ENCODE measurements around the gene CARNS1.
A peak's percentile ranks its signal among the peaks of the same experiment; 100 is the strongest.

Gene CARNS1

DNA sequence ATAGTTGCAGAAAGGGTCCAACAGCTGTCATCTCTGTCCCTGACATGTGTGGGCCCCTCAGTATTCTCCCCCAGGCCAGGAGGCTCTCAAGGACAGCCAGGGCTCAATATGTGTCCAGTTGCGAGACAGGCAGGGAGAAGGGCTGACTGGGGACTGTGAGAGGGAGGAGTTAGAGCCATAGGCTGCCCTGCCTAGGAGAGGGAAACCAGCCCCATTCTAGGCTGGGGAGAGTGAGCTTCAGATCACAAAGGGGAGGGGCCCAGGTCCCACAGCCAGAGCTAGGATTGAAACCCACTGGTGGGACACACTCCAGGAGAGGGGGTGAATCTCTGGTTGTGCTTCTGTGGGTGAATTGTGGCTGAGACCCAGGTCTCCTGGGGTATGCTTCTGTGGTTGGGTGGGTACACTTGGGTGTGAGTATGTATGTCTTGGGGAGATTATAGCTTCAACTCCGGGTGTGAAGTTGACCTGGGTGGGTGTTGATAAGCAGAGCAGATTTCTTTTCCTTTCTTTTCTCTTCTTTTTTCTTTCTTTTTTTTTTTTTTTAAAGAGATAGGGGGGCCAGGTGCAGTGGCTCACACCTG lies 2.1 kb upstream of the CARNS1 start:
- Histone ChIP-seq H3K4me1 (ENCODE audit: insufficient read depth, low read length) (peaks cover 5% of the 10 kb centered on the region), H3K36me3 (ENCODE audit: insufficient read depth, low read length) (no peaks in the 10 kb centered on the region), H3K27me3 (ENCODE audit: insufficient read depth, low read length) (no peaks in the 10 kb centered on the region), H3K4me3 (ENCODE audit: low read length) (no peak overlapping the region), H3K9me3 (ENCODE audit: low read length) (no peaks in the 10 kb centered on the region), H2AFZ (ENCODE audit: low read depth, low read length) (no peak overlapping the region)

DNA sequence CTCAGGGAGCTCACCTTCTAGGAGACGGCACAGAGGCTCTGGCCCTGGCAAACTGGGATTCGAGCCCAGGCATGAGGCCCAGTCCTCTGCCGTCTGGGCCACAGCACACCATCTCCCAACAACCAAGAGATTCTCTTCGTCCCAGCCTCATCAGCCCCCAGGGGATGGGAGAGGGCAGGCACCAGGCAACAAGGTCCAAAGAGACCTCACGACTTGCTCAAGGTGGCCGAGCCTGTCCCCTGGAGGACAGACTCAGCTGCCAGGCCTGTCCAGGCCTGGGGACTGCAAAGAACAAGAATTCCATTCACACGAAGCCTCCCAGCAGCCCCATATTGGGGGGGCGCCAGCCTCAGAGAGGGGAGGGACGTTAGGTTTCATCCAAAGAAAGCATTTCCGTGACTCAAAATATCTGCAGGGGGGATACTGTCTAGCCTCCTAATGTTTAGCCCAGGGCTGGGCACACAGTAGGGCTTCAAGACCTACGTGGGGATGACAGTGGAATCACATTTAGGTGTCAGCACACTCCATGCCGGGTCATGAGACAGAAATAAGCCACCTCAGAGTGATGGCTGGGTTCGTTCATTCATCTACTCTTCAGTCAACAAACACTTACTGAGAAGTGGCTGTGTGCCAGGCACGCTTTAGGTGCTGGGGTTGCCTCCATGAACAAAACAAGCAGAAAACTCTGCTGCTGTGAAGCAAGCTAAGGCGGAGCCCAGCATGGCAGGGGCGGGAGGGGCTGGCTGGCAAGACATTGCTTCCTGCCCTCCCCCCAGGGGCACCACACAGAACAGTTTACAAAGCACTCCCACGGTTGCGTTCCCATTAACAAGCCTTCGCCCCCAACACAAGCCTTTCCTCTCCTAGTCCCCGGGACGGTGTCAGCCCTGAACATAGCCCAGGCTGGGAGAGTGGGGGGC lies 1.2 kb downstream of the CARNS1 start:
- Histone ChIP-seq H3K4me3 (ENCODE audit: low read length) (no peak overlapping the region), H2AFZ (ENCODE audit: low read depth, low read length) (no peak overlapping the region), H3K36me3 (ENCODE audit: insufficient read depth, low read length) (no peaks in the 10 kb centered on the region), H3K9me3 (ENCODE audit: low read length) (no peaks in the 10 kb centered on the region), H3K4me1 (ENCODE audit: insufficient read depth, low read length) (peaks cover 10% of the 10 kb centered on the region), H3K27me3 (ENCODE audit: insufficient read depth, low read length) (no peaks in the 10 kb centered on the region)

DNA sequence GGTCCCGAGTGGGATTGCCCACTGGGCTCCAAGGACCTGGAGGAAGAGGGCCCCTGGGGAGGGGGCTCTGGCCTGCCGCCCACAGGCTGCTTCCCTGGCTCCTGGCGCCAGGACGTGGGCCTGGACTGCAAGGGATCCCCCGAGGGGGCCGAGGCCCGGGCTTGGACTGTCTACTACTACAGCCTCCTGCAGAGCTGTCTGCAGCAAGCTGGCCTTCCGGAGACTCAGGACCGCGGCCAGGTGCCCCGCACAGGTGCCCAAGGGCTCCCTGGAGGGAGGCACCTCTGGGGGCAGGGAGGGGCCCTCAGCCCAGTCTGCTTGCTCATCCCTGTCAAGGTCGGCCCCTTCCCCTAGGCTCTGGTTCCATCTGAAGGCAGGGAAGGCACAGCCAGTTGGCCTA lies 1.9 kb downstream of the CARNS1 start:
- H3K27me3 ChIP-seq (ENCODE audit: insufficient read depth, low read length) = no peaks in the 10 kb centered on the region

DNA sequence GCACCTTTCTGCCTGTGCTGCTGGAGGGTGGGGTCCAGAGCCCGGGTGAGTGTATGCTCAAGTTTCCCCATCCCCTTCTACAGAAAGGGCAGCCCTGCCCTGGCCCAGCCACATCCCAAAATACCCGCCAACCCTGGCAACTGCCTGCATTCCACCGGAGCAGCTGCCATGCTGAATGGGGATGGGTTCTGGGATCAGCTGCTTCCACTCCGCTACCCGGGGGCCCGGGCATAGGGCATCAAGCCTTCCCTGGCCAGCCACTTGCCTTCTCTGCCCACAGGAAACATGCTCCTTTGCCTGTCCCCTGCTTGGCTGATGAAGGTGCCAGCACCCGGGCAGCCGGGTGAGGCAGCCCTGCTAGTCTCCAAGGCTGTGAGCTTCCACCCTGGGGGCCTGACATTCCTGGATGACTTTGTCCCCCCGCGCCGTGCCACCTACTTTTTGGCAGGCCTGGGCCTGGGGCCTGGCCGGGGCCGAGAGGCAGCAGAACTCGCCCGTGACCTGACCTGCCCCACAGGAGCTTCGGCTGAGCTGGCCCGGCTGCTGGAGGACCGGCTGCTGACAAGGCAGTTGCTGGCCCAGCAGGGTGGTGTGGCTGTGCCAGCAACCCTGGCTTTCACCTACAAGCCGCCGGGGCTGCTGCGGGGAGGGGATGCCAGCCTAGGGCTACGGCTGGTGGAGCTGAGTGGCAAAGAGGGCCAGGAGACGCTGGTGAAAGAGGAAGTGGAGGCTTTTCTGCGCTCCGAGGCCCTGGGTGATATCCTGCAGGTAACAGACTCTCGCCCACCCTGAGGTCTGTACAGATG lies 3.2 kb downstream of the CARNS1 start:
- H2AFZ ChIP-seq (ENCODE audit: low read depth, low read length) = no peak overlapping the region
- H3K27me3 ChIP-seq (ENCODE audit: insufficient read depth, low read length) = no peaks in the 10 kb centered on the region
- H3K4me3 ChIP-seq (ENCODE audit: low read length) = no peak overlapping the region
- H3K9me3 ChIP-seq (ENCODE audit: low read length) = no peaks in the 10 kb centered on the region
- H3K4me1 ChIP-seq (ENCODE audit: insufficient read depth, low read length) = peaks cover 10% of the 10 kb centered on the region
- H3K36me3 ChIP-seq (ENCODE audit: insufficient read depth, low read length) = no peaks in the 10 kb centered on the region

More for the DNA sequence above, 1.9 kb downstream of the CARNS1 start:
- Histone ChIP-seq H2AFZ (ENCODE audit: low read depth, low read length) (no peak overlapping the region), H3K9me3 (ENCODE audit: low read length) (no peaks in the 10 kb centered on the region), H3K36me3 (ENCODE audit: insufficient read depth, low read length) (no peaks in the 10 kb centered on the region), H3K4me3 (ENCODE audit: low read length) (no peak overlapping the region), H3K4me1 (ENCODE audit: insufficient read depth, low read length) (peaks cover 10% of the 10 kb centered on the region)

DNA sequence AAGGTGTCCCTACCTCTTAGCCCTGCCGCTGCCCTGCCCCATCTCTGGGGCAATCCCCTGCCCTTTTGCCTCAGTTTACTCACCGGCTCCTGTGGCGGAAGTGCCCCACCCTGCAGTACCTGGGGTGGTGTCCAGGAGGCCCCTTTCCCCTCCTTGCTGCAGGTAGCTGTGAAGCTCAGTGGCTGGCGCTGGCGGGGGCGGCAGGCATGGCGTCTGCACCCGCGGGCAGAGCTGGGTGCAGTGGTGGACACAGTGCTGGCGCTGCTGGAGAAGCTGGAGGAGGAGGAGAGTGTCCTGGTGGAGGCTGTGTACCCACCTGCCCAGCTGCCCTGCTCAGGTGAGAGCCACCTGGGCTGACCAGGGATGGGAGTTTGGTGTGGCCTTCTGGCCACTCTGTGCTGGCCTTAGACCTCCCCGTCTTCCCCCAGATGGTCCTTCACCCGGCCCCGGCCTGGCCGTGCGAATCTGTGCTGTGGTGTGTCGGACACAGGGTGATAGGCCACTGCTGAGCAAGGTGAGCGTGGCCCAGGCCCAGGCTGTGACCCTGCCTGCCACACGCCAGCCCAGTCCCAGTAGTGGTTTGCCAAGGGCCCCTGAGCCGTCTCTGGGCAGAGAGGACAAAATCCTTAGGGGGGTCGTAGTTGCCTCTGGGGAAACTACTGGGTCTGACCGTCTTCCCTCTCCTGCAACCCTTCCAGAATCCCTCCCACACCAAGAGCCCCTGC lies 4.0 kb downstream of the CARNS1 start:
- no peak overlapping the region for H2AFZ ChIP-seq (ENCODE audit: low read depth, low read length)
- H3K4me1 ChIP-seq (ENCODE audit: insufficient read depth, low read length) = peaks cover 10% of the 10 kb centered on the region
- no peaks in the 10 kb centered on the region for H3K9me3 ChIP-seq (ENCODE audit: low read length)
- H3K4me3 ChIP-seq (ENCODE audit: low read length) = no peak overlapping the region
- H3K27me3 ChIP-seq (ENCODE audit: insufficient read depth, low read length) = no peaks in the 10 kb centered on the region
- H3K36me3 ChIP-seq (ENCODE audit: insufficient read depth, low read length) = no peaks in the 10 kb centered on the region

DNA sequence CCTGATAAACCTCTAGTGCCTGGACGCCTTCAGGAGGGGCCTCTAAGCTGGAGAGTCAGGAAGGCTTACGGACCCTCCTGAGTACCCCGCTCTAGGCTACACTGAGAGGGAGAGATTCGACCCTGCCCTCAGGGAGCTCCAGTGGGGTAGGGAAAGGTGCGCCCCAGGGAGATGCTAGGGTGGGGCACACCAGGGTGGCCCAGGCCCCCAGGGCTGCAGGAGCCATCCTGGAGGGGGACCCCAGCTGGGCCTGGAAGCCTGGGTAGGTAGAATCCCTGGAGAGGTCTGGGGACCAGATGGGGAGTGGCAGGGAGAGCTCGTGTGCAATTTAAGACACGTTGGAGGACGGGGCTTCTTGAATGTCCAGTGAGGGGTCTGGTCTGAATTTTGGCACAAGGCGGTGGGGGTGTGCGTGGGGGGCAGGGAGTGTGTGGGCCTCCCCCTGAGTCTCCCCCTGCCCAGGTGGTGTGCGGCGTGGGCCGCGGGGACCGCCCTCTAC lies 4.7 kb downstream of the CARNS1 start:
- Histone ChIP-seq H3K4me1 (ENCODE audit: insufficient read depth, low read length) (peaks cover 10% of the 10 kb centered on the region), H3K27me3 (ENCODE audit: insufficient read depth, low read length) (no peaks in the 10 kb centered on the region), H3K36me3 (ENCODE audit: insufficient read depth, low read length) (no peaks in the 10 kb centered on the region), H3K4me3 (ENCODE audit: low read length) (peak overlapping the region; percentile 64), H3K9me3 (ENCODE audit: low read length) (no peaks in the 10 kb centered on the region), H2AFZ (ENCODE audit: low read depth, low read length) (peak overlapping the region; percentile 78)

DNA sequence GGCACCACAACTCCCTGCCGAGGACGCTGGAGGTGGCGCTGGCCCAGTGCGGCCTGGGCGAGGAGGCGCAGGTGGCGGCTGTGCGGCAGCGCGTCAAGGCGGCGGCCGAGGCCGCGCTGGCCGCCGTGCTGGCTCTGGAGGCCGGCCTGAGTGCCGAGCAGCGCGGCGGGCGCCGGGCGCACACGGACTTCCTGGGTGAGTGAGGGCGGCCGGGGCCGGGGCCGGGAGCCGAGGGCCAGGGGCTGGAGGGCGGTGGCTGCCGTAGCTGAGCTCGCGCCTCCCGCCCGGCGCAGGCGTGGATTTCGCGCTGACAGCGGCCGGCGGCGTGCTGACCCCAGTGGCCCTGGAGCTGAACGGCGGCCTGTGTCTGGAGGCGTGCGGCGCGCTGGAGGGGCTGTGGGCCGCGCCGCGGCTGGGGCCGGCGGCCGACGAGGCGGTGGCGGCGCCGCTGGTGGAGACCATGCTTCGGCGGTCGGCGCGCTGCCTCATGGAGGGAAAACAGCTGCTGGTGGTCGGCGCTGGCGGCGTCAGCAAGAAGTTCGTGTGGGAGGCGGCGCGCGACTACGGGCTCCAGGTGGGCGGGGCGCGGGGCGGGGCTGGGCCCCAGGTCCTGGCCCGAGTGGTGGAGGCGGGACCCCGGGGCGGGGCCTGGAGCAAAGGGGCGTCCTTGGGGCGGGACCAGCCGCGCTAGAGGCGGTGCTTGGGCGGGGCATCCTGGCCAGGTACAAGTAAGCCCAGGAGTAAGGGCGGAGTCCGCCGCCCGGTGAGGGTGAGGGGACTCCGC lies 5.4 kb downstream of the CARNS1 start:
- Histone ChIP-seq H2AFZ (ENCODE audit: low read depth, low read length) (peak overlapping the region; percentile 78), H3K4me3 (ENCODE audit: low read length) (peak overlapping the region; percentile 64), H3K27me3 (ENCODE audit: insufficient read depth, low read length) (no peaks in the 10 kb centered on the region), H3K4me1 (ENCODE audit: insufficient read depth, low read length) (peaks cover 10% of the 10 kb centered on the region), H3K36me3 (ENCODE audit: insufficient read depth, low read length) (no peaks in the 10 kb centered on the region), H3K9me3 (ENCODE audit: low read length) (no peaks in the 10 kb centered on the region)

DNA sequence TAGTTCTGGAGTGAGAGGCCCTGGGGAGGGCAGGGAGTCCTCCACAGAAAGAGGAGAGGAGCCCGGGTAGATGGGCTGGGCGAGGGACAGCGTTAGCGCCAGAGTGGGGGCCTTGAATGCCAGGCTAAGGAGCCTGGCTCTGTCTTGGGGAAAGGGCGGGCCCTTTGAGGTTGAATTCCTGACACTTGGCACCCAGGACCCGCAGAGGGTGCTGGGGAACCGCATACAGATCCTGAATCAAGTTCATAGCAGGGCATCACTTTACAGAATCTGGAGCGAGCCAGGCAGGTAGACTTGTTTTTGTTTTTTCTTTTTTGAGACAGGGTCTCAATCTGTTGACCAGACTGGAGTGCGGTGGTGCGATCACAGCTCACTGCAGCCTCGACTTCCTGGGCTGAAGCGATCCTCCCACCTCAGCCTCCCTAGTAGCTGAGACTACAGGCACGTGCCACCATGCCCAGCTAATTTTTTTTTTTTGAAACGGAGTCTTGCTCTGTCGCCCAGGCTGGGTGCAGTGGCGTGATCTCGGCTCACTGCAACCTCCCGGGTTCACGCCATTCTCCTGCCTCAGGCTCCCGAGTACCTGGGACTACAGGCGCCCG lies 6.1 kb downstream of the CARNS1 start:
- H3K4me3 ChIP-seq (ENCODE audit: low read length) = peak overlapping the region; percentile 39
- H3K36me3 ChIP-seq (ENCODE audit: insufficient read depth, low read length) = no peaks in the 10 kb centered on the region
- no peak overlapping the region for H2AFZ ChIP-seq (ENCODE audit: low read depth, low read length)
- no peaks in the 10 kb centered on the region for H3K9me3 ChIP-seq (ENCODE audit: low read length)
- no peaks in the 10 kb centered on the region for H3K27me3 ChIP-seq (ENCODE audit: insufficient read depth, low read length)
- H3K4me1 ChIP-seq (ENCODE audit: insufficient read depth, low read length) = peaks cover 10% of the 10 kb centered on the region

- Histone ChIP-seq H3K4me3 (ENCODE audit: low read length) (no peak overlapping the region), H2AFZ (ENCODE audit: low read depth, low read length) (no peak overlapping the region), H3K36me3 (ENCODE audit: insufficient read depth, low read length) (no peaks in the 10 kb centered on the region), H3K9me3 (ENCODE audit: low read length) (no peaks in the 10 kb centered on the region), H3K4me1 (ENCODE audit: insufficient read depth, low read length) (peaks cover 14% of the 10 kb centered on the region), H3K27me3 (ENCODE audit: insufficient read depth, low read length) (no peaks in the 10 kb centered on the region)
Observed at GRCh38 chr11:67422891-67423290, 7.4 kb downstream of the CARNS1 start.

DNA sequence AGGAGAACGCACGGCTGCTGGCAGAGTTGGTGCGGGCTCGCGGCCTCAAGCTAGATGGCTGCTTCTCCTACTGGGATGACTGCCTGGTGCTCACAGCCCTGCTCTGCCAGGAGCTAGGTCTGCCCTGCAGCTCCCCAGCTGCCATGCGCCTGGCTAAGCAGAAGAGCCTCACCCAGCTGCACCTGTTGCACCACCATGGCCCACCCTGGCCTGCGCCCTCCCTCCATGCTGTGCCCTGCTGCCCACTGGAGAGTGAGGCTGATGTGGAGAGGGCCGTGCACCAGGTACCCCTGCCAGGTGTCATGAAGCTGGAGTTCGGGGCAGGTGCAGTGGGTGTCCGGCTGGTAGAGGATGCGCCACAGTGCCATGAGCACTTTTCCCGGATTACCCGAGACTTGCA lies 8.0 kb downstream of the CARNS1 start:
- Histone ChIP-seq H2AFZ (ENCODE audit: low read depth, low read length) (no peak overlapping the region), H3K4me1 (ENCODE audit: insufficient read depth, low read length) (peaks cover 14% of the 10 kb centered on the region), H3K27me3 (ENCODE audit: insufficient read depth, low read length) (no peaks in the 10 kb centered on the region), H3K9me3 (ENCODE audit: low read length) (no peaks in the 10 kb centered on the region), H3K36me3 (ENCODE audit: insufficient read depth, low read length) (no peaks in the 10 kb centered on the region), H3K4me3 (ENCODE audit: low read length) (no peak overlapping the region)

DNA sequence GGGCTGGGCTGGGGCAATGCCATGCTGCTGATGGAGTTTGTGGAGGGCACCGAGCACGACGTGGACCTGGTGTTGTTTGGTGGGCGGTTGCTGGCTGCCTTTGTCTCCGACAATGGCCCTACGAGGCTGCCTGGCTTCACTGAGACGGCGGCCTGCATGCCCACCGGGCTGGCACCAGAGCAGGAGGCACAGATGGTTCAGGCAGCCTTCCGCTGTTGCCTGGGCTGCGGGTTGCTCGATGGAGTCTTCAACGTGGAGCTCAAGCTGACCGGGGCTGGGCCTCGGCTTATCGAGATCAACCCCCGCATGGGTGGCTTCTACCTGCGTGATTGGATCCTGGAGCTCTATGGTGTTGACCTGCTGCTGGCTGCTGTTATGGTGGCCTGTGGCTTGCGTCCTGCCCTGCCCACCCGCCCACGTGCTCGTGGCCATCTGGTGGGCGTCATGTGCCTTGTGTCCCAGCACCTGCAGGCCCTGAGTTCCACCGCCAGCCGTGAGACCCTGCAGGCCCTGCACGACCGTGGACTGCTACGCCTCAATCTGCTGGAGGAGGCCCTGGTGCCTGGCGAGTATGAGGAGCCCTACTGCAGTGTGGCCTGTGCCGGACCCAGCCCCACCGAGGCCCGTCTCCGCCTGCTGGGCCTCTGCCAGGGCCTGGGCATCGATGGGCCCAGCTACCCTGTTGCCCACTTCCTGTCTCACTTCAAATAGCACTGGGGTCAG lies 8.6 kb downstream of the CARNS1 start:
- H3K4me3 ChIP-seq (ENCODE audit: low read length) = no peak overlapping the region
- H2AFZ ChIP-seq (ENCODE audit: low read depth, low read length) = no peak overlapping the region
- no peaks in the 10 kb centered on the region for H3K27me3 ChIP-seq (ENCODE audit: insufficient read depth, low read length)
- H3K36me3 ChIP-seq (ENCODE audit: insufficient read depth, low read length) = no peaks in the 10 kb centered on the region
- H3K9me3 ChIP-seq (ENCODE audit: low read length) = no peaks in the 10 kb centered on the region
- H3K4me1 ChIP-seq (ENCODE audit: insufficient read depth, low read length) = peaks cover 16% of the 10 kb centered on the region
